Renal pelvis (tissue), 4 donors: ENCODE results near the gene GAPDH. TPM values are rescaled to one million over a fixed set of nuclear protein-coding genes. Genes with fewer than 3 reads are reported as not detected.

ENCODE experiments used
- DNase-seq: peaks from one replicate; pipeline ENCODE4 v3.0.0-alpha.2; 2013
- polyA plus RNA-seq, 3 donors: library from polyadenylated mRNA; unstranded; fragments of 120-200 nt; gene quantifications; one replicate each; pipeline ENCODE4 v1.2.1, GENCODE V29; 2013; ENCODE audit not compliant: insufficient read length in 3 of 3

GAPDH gene
- polyA plus RNA-seq, 3 donors: 2,127 to 2,548 (median 2,322) TPM

DNA sequence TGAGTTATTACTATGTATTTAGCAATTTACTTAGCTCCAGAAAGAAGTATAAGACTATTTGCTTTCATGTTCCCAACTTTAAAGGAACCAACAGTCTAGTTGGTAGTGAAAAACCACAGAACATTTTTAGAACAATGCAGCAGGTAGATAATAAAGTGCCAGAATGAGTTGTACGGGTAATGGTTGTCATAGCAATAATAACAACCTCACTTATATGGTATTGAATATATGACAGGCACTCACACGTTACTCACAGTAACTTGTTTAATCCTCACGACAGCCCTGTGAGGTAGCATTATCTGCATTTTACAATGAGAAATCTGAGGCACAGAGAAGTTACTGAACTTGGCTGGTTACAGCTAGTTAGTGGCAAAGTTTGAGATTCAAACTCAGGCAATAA is 10.6 kb upstream of the GAPDH start:
- DNase-seq: no peak

DNA sequence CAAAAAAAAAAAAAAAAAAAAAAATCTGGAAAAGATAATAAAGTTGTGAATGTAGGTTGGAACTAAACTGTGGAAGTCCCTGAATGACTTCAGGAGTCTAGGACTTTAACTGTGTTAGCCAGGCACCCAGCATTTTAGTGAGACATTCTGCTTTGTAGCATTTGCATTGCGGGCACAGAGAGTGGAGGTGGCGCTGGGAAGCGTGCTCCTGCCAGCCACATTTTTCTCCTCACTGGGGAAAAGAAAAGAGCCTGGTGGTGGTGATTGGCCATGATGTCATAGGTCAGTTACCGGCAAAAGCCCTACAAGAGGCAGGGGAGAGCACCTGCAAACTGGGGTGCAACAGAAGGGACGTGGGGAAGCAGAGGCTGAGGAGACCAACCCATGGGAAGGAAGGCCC is 9.7 kb upstream of the GAPDH start:
- no peak for DNase-seq

DNA sequence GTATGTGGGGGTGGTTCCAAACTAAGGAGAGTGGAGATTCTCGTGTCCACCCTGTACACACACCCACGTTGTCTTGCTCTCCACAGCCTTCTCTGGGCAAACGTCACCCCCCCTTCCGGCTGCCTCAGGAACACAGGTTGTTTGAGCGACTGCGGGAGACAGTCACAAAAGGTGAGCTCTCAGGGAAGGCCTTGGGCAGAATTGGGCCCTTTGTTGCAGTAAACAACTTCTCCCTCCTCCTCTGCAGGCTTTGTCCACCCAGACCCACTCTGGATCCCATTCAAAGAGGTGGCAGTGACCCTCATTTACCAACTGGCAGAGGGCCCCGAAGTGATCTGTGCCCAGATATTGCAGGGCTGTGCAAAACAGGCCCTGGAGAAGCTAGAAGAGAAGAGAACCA is 8.1 kb upstream of the GAPDH start:
- no peak for DNase-seq

DNA sequence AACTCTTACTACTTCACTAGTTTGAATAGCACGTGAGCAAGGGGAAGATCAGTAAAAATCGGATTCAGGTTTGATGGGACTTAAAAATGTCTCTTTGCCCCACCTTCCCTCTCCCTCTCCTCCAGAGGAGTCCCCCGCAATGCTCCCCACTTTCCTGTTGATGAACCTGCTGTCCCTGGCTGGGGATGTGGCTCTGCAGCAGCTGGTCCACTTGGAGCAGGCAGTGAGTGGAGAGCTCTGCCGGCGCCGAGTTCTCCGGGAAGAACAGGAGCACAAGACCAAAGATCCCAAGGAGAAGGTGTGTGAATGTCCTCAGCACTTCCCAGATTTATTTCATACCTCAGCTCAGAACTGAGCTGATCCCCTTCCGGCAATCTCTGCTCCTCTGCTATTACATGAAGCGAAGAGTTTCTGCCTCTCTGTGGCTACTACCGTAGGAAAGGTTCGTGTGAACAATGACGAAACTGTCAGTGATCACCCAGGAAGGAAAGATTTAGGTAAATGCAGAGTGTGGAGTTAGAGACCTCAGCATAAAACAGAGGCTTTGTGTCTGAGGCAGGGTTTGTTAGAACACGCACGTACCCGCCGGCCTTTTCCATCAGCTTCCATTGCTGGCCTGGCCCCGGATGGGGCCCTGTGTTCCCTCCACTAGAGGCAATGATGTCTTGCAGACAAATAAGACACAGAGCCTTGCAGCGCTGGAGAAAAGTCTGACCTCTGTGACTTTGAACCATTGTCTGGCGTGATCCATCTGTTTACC is 7.4 kb upstream of the GAPDH start:
- no peak for DNase-seq

DNA sequence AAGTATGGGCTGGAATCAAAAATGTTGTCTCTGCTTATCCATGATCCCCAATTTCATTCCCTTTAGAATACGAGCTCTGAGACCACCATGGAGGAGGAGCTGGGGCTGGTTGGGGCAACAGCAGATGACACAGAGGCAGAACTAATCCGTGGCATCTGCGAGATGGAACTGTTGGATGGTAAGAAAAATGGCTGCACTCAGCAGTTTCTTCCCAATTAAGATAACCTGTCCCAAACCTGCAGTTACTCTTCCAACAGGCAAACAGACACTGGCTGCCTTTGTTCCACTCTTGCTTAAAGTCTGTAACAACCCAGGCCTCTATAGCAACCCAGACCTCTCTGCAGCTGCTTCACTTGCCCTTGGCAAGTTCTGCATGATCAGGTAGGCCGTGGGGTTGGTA is 6.6 kb upstream of the GAPDH start:
- DNase-seq: no peak

DNA sequence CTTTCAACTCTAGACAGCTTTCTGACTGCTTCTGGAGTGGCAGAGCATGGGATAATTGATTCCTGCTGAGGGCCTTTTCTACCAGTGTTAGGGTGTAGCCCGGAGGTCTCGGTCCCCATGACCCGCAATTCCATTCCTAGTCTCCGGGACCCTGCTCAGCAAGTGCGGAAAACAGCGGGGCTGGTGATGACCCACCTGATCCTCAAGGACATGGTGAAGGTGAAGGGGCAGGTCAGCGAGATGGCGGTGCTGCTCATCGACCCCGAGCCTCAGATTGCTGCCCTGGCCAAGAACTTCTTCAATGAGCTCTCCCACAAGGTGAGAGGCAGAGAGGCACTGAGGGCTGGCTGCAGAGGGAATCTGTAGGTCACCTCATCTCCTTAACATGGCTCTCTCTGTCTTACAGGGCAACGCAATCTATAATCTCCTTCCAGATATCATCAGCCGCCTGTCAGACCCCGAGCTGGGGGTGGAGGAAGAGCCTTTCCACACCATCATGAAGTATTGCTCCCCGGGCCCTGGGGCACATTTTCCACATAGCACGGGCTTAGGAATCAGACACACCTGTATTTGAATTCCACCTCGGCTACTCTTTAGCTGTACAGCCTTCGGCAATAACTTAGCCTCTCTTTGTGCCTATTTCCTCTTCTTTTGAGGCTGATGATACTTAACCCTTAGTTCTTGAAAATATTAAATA is 5.6 kb upstream of the GAPDH start:
- DNase-seq: no peak

DNA sequence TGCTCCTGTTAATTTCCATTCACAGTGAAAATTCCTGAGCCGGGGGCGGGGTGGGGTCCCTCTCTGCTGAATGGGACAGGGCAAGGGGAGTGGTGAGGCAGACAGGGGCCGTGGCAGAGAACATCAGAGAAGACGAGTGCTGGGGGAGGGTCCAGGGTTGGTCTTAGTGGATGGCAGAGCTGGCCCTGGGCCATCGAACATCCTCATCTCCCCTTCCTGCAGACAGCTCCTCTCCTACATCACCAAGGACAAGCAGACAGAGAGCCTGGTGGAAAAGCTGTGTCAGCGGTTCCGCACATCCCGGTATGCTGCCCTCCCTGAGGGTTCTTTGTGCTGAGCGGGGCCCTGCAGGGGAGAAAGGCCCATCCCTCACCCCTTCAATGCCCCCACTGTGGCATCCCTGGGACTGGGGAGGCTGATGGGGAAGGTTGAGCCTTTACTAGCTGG is 5.0 kb upstream of the GAPDH start:
- DNase-seq: no peak

DNA sequence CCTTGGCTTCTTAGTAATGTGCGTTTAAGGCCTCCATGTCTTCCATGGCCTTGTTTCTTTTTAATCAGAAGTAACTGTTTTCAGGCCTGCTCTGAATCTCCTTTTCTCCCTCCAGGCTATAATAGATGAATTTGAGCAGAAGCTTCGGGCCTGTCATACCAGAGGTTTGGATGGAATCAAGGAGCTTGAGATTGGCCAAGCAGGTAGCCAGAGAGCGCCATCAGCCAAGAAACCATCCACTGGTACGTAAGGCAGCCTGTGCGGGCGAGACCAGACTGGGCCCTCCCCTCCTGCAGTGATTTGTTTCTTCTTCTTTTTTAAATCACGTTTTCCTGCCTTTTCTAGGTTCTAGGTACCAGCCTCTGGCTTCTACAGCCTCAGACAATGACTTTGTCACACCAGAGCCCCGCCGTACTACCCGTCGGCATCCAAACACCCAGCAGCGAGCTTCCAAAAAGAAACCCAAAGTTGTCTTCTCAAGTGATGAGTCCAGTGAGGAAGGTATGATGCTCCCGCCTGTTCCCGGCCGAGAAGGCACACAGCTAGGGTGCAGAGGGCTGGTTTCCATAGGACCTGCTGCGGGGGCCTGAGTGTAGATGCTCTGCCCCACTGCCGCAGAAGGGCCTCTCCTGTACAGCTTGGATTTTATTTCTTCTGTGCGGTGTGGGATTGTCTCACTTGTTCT is 3.6 kb upstream of the GAPDH start:
- no peak for DNase-seq

DNA sequence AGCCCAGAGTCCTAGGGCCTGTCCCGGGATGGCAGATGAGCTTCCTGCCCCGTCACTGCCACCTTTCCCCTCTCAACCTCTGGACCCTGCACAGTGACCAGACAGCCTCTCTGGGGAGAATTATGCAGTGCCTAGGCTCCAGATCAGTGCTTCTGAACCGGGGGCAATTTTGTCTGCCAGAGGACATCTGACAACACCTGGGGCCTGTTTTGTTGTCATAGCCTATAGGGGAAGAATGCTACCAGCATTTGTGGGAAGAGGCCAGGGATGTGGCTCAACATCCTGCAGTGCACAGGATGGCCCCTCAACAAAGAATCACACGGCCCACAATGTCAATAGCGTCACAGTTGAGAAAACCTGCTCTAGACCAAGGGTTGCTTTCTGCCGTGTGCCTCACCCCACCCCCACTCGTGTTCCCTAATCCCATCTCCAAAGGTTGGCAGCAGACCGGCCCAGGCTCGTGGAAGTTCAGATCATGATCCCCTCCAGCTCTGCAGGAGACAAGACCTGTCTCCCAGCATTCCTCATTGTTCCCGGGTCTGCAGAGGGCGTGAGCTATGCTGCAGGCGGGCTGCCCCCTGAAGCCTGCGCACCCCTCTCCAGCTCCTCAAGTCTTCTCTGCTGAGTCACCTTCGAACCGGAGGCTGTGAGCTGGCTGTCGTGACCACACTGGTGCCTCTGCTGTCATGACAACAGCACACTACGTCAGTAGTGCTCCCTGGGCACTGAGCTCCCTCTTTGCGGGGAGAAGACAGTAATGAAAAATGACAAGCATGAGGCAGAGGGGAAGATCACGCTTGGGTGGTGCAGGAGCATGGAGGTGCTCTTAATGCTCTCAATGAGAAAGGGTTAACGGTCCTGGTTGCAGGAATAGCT is 2.0 kb upstream of the GAPDH start:
- DNase-seq: no peak

DNA sequence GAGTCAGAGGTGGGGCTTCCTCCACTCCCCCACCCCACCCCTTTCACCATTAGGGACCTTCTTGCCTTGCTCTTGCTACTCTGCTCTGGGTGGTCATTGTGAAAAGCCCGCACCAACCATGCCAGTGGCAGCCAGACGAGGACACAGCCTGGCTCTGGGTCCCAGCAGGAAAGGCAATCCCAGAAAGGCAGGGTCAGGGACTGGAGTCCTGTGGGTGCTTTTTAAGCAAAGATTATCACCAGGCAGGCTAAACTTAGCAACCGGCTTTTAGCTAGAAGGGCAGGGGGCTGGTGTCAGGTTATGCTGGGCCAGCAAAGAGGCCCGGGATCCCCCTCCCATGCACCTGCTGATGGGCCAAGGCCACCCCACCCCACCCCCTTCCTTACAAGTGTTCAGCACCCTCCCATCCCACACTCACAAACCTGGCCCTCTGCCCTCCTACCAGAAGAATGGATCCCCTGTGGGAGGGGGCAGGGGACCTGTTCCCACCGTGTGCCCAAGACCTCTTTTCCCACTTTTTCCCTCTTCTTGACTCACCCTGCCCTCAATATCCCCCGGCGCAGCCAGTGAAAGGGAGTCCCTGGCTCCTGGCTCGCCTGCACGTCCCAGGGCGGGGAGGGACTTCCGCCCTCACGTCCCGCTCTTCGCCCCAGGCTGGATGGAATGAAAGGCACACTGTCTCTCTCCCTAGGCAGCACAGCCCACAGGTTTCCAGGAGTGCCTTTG is 1.2 kb upstream of the GAPDH start:
- DNase-seq: peak; percentile 80

DNA sequence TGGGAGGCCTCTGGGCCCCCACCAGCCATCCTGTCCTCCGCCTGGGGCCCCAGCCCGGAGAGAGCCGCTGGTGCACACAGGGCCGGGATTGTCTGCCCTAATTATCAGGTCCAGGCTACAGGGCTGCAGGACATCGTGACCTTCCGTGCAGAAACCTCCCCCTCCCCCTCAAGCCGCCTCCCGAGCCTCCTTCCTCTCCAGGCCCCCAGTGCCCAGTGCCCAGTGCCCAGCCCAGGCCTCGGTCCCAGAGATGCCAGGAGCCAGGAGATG is 729 bp upstream of the GAPDH start:
- DNase-seq: no peak

DNA sequence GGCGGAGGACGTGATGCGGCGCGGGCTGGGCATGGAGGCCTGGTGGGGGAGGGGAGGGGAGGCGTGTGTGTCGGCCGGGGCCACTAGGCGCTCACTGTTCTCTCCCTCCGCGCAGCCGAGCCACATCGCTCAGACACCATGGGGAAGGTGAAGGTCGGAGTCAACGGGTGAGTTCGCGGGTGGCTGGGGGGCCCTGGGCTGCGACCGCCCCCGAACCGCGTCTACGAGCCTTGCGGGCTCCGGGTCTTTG is 303 bp downstream of the GAPDH start:
- no peak for DNase-seq

DNA sequence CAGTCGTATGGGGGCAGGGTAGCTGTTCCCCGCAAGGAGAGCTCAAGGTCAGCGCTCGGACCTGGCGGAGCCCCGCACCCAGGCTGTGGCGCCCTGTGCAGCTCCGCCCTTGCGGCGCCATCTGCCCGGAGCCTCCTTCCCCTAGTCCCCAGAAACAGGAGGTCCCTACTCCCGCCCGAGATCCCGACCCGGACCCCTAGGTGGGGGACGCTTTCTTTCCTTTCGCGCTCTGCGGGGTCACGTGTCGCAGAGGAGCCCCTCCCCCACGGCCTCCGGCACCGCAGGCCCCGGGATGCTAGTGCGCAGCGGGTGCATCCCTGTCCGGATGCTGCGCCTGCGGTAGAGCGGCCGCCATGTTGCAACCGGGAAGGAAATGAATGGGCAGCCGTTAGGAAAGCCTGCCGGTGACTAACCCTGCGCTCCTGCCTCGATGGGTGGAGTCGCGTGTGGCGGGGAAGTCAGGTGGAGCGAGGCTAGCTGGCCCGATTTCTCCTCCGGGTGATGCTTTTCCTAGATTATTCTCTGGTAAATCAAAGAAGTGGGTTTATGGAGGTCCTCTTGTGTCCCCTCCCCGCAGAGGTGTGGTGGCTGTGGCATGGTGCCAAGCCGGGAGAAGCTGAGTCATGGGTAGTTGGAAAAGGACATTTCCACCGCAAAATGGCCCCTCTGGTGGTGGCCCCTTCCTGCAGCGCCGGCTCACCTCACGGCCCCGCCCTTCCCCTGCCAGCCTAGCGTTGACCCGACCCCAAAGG is 804 bp downstream of the GAPDH start:
- DNase-seq: peak; percentile 57

DNA sequence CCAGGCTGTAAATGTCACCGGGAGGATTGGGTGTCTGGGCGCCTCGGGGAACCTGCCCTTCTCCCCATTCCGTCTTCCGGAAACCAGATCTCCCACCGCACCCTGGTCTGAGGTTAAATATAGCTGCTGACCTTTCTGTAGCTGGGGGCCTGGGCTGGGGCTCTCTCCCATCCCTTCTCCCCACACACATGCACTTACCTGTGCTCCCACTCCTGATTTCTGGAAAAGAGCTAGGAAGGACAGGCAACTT is 1.3 kb downstream of the GAPDH start:
- no peak for DNase-seq

DNA sequence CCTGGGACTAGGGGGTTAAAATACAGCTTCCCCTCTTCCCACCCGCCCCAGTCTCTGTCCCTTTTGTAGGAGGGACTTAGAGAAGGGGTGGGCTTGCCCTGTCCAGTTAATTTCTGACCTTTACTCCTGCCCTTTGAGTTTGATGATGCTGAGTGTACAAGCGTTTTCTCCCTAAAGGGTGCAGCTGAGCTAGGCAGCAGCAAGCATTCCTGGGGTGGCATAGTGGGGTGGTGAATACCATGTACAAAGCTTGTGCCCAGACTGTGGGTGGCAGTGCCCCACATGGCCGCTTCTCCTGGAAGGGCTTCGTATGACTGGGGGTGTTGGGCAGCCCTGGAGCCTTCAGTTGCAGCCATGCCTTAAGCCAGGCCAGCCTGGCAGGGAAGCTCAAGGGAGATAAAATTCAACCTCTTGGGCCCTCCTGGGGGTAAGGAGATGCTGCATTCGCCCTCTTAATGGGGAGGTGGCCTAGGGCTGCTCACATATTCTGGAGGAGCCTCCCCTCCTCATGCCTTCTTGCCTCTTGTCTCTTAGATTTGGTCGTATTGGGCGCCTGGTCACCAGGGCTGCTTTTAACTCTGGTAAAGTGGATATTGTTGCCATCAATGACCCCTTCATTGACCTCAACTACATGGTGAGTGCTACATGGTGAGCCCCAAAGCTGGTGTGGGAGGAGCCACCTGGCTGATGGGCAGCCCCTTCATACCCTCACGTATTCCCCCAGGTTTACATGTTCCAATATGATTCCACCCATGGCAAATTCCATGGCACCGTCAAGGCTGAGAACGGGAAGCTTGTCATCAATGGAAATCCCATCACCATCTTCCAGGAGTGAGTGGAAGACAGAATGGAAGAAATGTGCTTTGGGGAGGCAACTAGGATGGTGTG is 1.9 kb downstream of the GAPDH start:
- DNase-seq: no peak

DNA sequence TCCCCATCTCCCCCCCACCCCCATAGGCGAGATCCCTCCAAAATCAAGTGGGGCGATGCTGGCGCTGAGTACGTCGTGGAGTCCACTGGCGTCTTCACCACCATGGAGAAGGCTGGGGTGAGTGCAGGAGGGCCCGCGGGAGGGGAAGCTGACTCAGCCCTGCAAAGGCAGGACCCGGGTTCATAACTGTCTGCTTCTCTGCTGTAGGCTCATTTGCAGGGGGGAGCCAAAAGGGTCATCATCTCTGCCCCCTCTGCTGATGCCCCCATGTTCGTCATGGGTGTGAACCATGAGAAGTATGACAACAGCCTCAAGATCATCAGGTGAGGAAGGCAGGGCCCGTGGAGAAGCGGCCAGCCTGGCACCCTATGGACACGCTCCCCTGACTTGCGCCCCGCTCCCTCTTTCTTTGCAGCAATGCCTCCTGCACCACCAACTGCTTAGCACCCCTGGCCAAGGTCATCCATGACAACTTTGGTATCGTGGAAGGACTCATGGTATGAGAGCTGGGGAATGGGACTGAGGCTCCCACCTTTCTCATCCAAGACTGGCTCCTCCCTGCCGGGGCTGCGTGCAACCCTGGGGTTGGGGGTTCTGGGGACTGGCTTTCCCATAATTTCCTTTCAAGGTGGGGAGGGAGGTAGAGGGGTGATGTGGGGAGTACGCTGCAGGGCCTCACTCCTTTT is 2.7 kb downstream of the GAPDH start:
- DNase-seq: no peak

DNA sequence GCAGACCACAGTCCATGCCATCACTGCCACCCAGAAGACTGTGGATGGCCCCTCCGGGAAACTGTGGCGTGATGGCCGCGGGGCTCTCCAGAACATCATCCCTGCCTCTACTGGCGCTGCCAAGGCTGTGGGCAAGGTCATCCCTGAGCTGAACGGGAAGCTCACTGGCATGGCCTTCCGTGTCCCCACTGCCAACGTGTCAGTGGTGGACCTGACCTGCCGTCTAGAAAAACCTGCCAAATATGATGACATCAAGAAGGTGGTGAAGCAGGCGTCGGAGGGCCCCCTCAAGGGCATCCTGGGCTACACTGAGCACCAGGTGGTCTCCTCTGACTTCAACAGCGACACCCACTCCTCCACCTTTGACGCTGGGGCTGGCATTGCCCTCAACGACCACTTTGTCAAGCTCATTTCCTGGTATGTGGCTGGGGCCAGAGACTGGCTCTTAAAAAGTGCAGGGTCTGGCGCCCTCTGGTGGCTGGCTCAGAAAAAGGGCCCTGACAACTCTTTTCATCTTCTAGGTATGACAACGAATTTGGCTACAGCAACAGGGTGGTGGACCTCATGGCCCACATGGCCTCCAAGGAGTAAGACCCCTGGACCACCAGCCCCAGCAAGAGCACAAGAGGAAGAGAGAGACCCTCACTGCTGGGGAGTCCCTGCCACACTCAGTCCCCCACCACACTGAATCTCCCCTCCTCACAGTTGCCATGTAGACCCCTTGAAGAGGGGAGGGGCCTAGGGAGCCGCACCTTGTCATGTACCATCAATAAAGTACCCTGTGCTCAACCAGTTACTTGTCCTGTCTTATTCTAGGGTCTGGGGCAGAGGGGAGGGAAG is 3.5 kb downstream of the GAPDH start:
- DNase-seq: peak; percentile 73

DNA sequence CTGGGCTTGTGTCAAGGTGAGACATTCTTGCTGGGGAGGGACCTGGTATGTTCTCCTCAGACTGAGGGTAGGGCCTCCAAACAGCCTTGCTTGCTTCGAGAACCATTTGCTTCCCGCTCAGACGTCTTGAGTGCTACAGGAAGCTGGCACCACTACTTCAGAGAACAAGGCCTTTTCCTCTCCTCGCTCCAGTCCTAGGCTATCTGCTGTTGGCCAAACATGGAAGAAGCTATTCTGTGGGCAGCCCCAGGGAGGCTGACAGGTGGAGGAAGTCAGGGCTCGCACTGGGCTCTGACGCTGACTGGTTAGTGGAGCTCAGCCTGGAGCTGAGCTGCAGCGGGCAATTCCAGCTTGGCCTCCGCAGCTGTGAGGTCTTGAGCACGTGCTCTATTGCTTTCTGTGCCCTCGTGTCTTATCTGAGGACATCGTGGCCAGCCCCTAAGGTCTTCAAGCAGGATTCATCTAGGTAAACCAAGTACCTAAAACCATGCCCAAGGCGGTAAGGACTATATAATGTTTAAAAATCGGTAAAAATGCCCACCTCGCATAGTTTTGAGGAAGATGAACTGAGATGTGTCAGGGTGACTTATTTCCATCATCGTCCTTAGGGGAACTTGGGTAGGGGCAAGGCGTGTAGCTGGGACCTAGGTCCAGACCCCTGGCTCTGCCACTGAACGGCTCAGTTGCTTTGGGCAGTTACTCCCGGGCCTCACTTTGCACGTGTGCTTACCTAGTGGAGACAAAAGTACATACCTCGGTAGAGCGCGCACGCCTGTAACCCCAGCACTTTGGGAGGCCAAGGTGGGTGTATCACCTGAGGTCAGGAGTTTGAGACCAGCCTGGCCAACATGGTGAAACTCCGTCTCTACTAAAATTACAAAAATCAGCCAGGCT is 4.3 kb downstream of the GAPDH start:
- no peak for DNase-seq
